ENCODE data around the gene SIRPA.

Gene SIRPA

DNA sequence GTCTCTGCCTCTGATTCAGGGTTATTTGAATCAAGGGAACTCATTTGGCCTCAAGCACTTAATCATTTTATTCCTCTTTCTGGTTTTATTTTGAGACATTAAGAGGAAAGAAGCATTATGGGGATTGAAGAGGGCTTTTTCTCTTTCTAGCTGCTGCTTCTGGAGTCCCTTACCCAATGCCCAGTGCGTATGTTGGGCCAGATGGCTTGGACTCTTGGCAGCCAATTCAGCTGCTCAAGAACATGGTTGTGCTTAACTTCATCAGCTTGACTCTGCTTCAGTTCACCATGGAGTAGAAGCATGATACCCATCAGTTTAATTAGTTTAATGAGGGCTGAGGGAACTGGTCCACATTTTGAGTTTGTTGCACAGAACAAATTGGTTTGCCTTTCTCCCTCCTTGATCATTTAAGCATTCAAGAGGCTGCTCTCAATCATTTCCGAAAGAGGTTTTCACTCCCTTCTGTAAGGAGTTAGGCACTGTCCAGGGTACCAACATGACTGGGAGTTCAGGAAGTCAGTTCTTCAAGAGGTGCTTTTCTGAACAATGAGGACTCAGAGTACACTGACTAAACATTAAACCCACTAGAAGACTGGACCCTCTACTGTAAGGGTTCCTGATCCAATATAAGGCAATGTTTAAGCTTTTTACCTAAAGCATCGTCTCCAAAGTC lies 84.0 kb downstream of the SIRPA start:
- DNase-seq (ENCODE audit: low read depth in 1 of 2, low spot score in 1 of 2): no peak

DNA sequence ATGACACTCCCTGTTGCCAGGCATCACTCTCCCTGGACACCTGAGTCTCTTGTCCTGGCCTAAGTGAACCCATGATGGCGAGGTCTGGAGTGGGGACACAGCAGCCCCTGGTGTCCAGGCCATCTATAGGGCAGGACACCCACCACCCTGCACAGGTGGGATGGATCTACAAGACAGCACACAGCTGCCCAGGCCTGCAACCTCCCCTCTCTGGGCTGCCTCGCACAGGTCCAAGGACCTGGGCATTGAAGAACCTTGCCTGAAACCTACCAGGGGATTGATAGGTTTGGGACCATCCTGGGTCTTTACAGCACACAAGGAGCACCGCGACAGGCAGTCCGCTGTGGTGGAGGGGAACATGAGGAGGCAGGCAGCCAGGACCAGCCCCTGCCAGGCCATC lies 87.5 kb downstream of the SIRPA start:
- DNase-seq (ENCODE audit: low read depth in 1 of 2, low spot score in 1 of 2): no peak

DNA sequence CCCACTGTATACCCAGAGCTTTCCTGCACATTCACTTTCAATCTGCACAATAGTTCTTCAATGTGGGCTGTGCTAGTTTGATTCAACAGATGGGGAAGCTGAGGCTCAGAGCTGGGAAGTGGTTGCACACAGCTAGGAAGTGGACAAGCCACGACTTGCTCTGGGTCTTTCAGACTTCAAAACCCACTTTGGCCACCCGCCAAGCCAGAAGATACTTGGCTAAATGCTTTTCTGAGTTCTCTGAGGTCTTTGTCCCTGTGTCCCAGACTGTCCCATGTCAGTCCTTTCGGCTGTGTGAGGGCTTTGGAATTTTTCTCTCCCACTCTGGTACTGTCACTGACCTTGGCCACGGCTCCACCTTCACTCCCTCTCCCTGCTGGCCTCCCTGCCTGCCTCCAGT lies 88.1 kb downstream of the SIRPA start:
- no peak for DNase-seq (ENCODE audit: low read depth in 1 of 2, low spot score in 1 of 2)

DNA sequence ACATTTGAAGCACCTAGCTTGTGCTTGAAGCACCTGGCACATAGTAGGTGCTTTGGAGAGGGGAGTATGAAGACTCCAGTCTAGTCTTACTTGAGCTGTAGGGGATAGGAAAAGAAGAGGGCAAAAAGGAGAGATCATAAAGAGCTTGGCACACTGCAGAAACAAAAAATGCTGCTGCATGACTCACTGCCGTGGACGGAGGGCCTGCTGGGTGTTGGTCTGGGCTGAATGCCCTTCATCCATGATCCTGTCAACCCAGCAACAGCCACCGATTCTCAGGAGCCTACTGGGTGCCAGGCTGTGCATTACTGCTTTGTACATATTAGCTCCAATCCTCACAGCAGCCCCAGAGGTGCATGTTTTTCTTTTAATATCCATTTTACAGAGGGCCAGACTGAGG lies 92.6 kb downstream of the SIRPA start:
- no peak for DNase-seq (ENCODE audit: low read depth in 1 of 2, low spot score in 1 of 2)

Measured in activated CD4-positive, alpha-beta T cell treated with anti-CD3 and anti-CD28 coated beads, Interleukin-2, amount 50 U/mL, for 24 hours (primary cell).